Breast epithelium (tissue), 3 donors: Measurements from ENCODE around the gene GAPDHS.

Source experiments
- CTCF ChIP-seq, 3 donors: fragments of 450-650 bp; IDR thresholded peaks; one replicate each; pipeline ENCODE4 v1.5.1; 2016 to 2017; ENCODE audit warnings: antibody characterized with exemption in 3 of 3, mild to moderate bottlenecking in 3 of 3, moderate library complexity in 3 of 3
- POLR2AphosphoS5 ChIP-seq, 3 donors: sonication (generic); formaldehyde crosslinking; IDR thresholded peaks; one replicate each; pipeline ENCODE4 v1.6.1; 2017; ENCODE audit warnings: antibody characterized with exemption in 3 of 3

- TF ChIP-seq CTCF (IDR thresholded peaks at IDR 0.05) (no peak), POLR2AphosphoS5 (IDR thresholded peaks at IDR 0.05) (no peak)
These were observed 30.5 kb upstream of the GAPDHS start for GRCh38 chr19:35502751-35503150.
